ENCODE data around the gene DPYD.

The DPYD gene

GRCh38 chr1:97573553-97573952 is 347.3 kb downstream of the DPYD start:
- H3K4me3 ChIP-seq (ENCODE audit: low read depth, low read length): no peak overlapping the region
- TF ChIP-seq, protein P1, sequence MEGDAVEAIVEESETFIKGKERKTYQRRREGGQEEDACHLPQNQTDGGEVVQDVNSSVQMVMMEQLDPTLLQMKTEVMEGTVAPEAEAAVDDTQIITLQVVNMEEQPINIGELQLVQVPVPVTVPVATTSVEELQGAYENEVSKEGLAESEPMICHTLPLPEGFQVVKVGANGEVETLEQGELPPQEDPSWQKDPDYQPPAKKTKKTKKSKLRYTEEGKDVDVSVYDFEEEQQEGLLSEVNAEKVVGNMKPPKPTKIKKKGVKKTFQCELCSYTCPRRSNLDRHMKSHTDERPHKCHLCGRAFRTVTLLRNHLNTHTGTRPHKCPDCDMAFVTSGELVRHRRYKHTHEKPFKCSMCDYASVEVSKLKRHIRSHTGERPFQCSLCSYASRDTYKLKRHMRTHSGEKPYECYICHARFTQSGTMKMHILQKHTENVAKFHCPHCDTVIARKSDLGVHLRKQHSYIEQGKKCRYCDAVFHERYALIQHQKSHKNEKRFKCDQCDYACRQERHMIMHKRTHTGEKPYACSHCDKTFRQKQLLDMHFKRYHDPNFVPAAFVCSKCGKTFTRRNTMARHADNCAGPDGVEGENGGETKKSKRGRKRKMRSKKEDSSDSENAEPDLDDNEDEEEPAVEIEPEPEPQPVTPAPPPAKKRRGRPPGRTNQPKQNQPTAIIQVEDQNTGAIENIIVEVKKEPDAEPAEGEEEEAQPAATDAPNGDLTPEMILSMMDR (IDR thresholded peaks at IDR 0.05; ENCODE audit: borderline replicate concordance, insufficient read depth, low read depth, low read length): no peak

DNA sequence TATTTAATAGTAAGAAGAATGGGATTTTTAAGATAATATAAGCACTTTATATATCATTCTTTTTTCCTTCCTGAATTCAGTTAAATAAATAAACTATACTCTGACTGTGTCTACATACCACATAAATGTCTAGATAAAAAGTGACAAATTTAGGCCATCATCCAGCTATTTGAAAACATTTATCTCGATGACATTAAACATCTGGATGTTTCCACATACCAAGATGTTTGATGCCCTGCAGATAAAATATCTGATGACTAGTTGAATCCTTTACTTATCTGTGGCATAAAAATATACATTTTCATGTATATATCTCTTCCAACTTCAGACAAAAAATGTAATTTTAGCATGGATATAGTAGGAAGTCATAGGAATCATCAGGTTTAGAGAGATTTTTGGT is 348.3 kb downstream of the DPYD start:
- H3K4me3 ChIP-seq (ENCODE audit: low read depth, low read length): no peak overlapping the region
- TF ChIP-seq, protein P1 (IDR thresholded peaks at IDR 0.05; ENCODE audit: borderline replicate concordance, insufficient read depth, low read depth, low read length): no peak

- TF ChIP-seq, protein P1 (IDR thresholded peaks at IDR 0.05; ENCODE audit: borderline replicate concordance, insufficient read depth, low read depth, low read length): no peak
- H3K4me3 ChIP-seq (ENCODE audit: low read depth, low read length): no peak overlapping the region
These were observed 349.1 kb downstream of the DPYD start for GRCh38 chr1:97571760-97572159.

- TF ChIP-seq, protein P1 (IDR thresholded peaks at IDR 0.05; ENCODE audit: borderline replicate concordance, insufficient read depth, low read depth, low read length): no peak
- H3K4me3 ChIP-seq (ENCODE audit: low read depth, low read length): no peak overlapping the region
These were observed 350.1 kb downstream of the DPYD start for GRCh38 chr1:97570691-97571090.

DNA sequence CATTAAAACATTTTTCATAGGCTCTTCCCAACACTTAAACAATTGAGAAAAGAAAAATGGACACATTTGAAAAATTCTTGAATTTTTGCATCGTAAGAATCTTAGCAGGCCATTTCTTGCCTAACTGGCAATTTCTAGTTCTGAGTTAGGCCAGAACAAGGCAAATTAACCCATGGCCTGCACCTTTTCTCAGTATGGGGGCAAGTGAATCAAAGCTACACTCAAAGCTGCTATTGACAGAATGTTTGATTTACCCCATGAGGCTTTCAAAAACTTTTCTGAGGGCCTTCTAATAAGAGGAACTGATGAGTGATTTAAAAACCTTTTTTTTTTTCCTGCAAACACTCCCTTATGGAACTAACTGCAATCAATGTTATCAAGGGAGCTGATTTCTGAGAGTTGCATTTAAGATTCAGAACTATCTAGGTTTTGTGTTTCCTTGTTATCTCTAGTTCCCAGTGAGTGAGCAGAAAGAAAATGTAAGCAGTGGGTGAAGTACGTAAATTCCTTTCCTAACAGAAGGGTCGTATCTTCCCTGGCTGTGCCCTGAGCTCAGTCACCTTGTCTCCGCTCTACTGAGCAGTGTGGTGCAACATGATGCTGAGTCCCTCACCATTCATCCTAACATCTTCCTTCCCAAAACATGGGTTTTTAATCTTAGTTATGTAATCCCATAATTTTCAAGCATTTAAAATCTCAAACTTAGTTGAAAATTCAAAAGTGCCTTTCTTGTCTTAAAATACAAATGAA is 353.7 kb downstream of the DPYD start:
- TF ChIP-seq, protein P1 (IDR thresholded peaks at IDR 0.05; ENCODE audit: borderline replicate concordance, insufficient read depth, low read depth, low read length): no peak
- no peak overlapping the region for H3K4me3 ChIP-seq (ENCODE audit: low read depth, low read length)

- TF ChIP-seq, protein P1 (IDR thresholded peaks at IDR 0.05; ENCODE audit: borderline replicate concordance, insufficient read depth, low read depth, low read length): no peak
These were observed 354.9 kb downstream of the DPYD start for GRCh38 chr1:97565886-97566285.

DNA sequence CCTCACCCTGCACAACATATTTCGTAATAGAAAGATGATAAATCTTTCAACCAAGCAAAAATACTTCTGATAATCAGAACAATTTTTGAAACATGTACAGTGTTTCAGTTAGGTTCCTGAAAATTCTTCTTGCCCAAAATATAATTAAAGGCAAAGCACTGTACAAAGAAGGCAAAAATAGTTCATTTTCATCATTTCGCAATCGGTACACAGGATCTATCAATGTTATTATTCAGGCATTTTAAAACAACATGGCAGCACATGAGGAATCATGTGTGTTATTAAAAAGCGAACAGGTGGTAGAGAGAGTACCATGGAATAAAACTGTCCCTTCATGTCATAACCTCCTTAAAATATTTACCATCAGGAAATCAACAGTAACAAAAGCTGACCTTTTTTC is 356.9 kb downstream of the DPYD start:
- TF ChIP-seq, protein P1 (IDR thresholded peaks at IDR 0.05; ENCODE audit: borderline replicate concordance, insufficient read depth, low read depth, low read length): no peak
- H3K4me3 ChIP-seq (ENCODE audit: low read depth, low read length): no peak overlapping the region

More at GRCh38 chr1:97565886-97566285, 354.9 kb downstream of the DPYD start:
- H3K4me3 ChIP-seq (ENCODE audit: low read depth, low read length): no peak overlapping the region
